Naive thymus-derived CD4-positive, alpha-beta T cell (primary cell): ENCODE measurements around the gene E2F6. TPM values are rescaled to one million over a fixed set of nuclear protein-coding genes. Genes with fewer than 3 reads are reported as not detected.
"Not testable (repeated sequence)": the region's sequence is repeated elsewhere in the genome, so short reads cannot be mapped to it uniquely, and the experiment has no call there.

Experiments used
- ATAC-seq: fragments of 150-1000 bp; cut with Tn5 transposase; 2 replicates; pipeline ENCODE4 v1.10.0; 2021; ENCODE audit warnings: mild to moderate bottlenecking, moderate library complexity
- CTCF ChIA-PET: fragments of 350-600 bp; sonication (Branson Sonifier 250); formaldehyde crosslinking; loops from one replicate; lab custom pipeline; 2021; ENCODE audit warnings: antibody characterized with exemption; lab: Charles Lee
- POLR2A ChIA-PET: fragments of 350-600 bp; sonication (Branson Sonifier 250); formaldehyde crosslinking; loops from one replicate; lab custom pipeline; 2021; ENCODE audit warnings: antibody characterized with exemption, inconsistent platforms; lab: Charles Lee
- DNase-seq, 9 donors: peaks; one replicate each; pipeline versions ENCODE4 v3.0.0 to v3.0.0-alpha.2; 2020 to 2022; ENCODE audit warnings: mixed read lengths in 1 of 9
- H3K27ac ChIP-seq: one replicate; pipeline ENCODE4 v1.7.0; 2013; ENCODE audit warnings: mild to moderate bottlenecking, low read depth, low read length, moderate library complexity
- H3K27me3 ChIP-seq, 2 donors: one replicate each; pipeline ENCODE4 v1.7.0; 2013; ENCODE audit warnings: low read length in 2 of 2, mild to moderate bottlenecking in 2 of 2, moderate library complexity in 2 of 2; ENCODE audit not compliant: control insufficient read depth in 2 of 2, insufficient read depth in 2 of 2
- H3K36me3 ChIP-seq, 3 experiments: 1 replicate in 2 of 3; 2 replicates in 1 of 3; pipeline ENCODE4 v1.7.0; 2013; ENCODE audit warnings: low read length in 3 of 3, mild to moderate bottlenecking in 3 of 3, moderate library complexity in 1 of 3; ENCODE audit not compliant: insufficient read depth in 3 of 3, control insufficient read depth in 2 of 3
- H3K4me1 ChIP-seq, 2 donors: one replicate each; pipeline ENCODE4 v1.7.0; 2013; ENCODE audit warnings: low read length in 2 of 2, mild to moderate bottlenecking in 2 of 2, moderate library complexity in 1 of 2; ENCODE audit not compliant: control insufficient read depth in 2 of 2, insufficient read depth in 2 of 2
- H3K4me3 ChIP-seq: 2 replicates; pipeline ENCODE4 v1.7.0; 2013; ENCODE audit warnings: mild to moderate bottlenecking, low read length
- H3K9me3 ChIP-seq, 3 experiments: 1 replicate in 2 of 3; 2 replicates in 1 of 3; pipeline ENCODE4 v1.7.0; 2013; ENCODE audit warnings: low read length in 3 of 3; ENCODE audit not compliant: control insufficient read depth in 2 of 3
- H3K27ac Mint-ChIP-seq, 9 donors: one replicate each; pipeline ENCODE4 v1.8.0; 2020 to 2022; ENCODE audit warnings: mixed read lengths in 9 of 9, mild to moderate bottlenecking in 8 of 9, moderate library complexity in 5 of 9, inconsistent platforms in 2 of 9
- H3K27me3 Mint-ChIP-seq, 5 donors: one replicate each; pipeline ENCODE4 v1.8.0; 2021 to 2022; ENCODE audit warnings: mixed read lengths in 5 of 5, mild to moderate bottlenecking in 1 of 5
- H3K36me3 Mint-ChIP-seq, 5 donors: one replicate each; pipeline ENCODE4 v1.8.0; 2020 to 2022; ENCODE audit warnings: mixed read lengths in 5 of 5, mild to moderate bottlenecking in 3 of 5, inconsistent platforms in 1 of 5
- H3K4me1 Mint-ChIP-seq, 7 donors: one replicate each; pipeline ENCODE4 v1.8.0; 2020 to 2022; ENCODE audit warnings: mixed read lengths in 7 of 7, mild to moderate bottlenecking in 3 of 7, inconsistent platforms in 1 of 7
- H3K4me3 Mint-ChIP-seq, 10 donors: one replicate each; pipeline ENCODE4 v1.8.0; 2020 to 2022; ENCODE audit warnings: mild to moderate bottlenecking in 10 of 10, mixed read lengths in 10 of 10, moderate library complexity in 6 of 10, inconsistent platforms in 2 of 10
- H3K9me3 Mint-ChIP-seq, 11 donors: one replicate each; pipeline ENCODE4 v1.8.0; 2020 to 2022; ENCODE audit warnings: mixed read lengths in 11 of 11, mild to moderate bottlenecking in 4 of 11, inconsistent platforms in 1 of 11, moderate library complexity in 1 of 11
- intact Hi-C, 2 donors: fragments of 100-400 bp; cut with micrococcal nuclease; formaldehyde crosslinking; loops; one replicate each; pipeline ENCODE4 v1.15.1; 2023
- polyA plus RNA-seq, 2 donors: library from polyadenylated mRNA; unstranded; fragments of 300-500 nt; fragmentation: Illumina TruSeq; gene quantifications; one replicate each; pipeline ENCODE4 v1.2.3, GENCODE V29; 2021
- total RNA-seq, 6 experiments: library from RNA in 5 of 6; stranded (reverse) in 5 of 6; gene quantifications; 1 replicate in 5 of 6; 2 replicates in 1 of 6; pipeline ENCODE4 v1.2.3 and lab custom pipeline; 2021 to 2026

Gene E2F6
- total and polyA plus RNA-seq, 7 experiments from 2014 or later: 3.1 to 11.6 (median 6.7) TPM

DNA sequence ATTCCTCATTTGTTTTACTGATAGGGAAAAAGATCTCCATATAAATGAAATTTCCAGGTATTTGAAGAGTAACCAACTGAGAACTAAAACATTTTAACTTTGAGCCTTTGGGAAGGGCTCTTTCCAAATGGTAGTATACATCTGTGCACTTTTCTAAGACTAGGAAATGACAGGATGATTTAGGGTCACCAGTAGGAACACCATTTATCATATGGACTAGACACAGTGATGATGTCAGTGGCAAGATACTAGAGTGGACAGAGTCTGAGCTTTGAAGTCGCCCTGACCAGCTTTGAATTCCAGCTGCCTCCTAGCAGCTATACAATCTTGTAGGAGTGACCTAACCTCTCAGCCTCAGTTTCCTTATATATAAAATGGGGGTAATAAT lies 56.4 kb downstream of the E2F6 start:
- H3K36me3 Mint-ChIP-seq: peaks cover 0 to 3% (median 0%) of the 10 kb centered on the region in 5 donors
- H3K27ac ChIP-seq: no peak overlapping the region
- ATAC-seq (no peak), DNase-seq (no peak)
- intact Hi-C loops: no loop called here
- no peaks in the 10 kb centered on the region for H3K27me3 ChIP-seq
- no peaks in the 10 kb centered on the region for H3K36me3 ChIP-seq
- H3K4me3 ChIP-seq: no peak overlapping the region
- POLR2A ChIA-PET: no interaction called here
- peaks cover 4 to 19% (median 15%) of the 10 kb centered on the region in 5 donors for H3K27me3 Mint-ChIP-seq
- no peak overlapping the region for H3K27ac Mint-ChIP-seq
- CTCF ChIA-PET: no interaction called here
- H3K4me1 ChIP-seq: no peaks in the 10 kb centered on the region
- H3K4me3 Mint-ChIP-seq: no peak overlapping the region
- peaks cover 0 to 2% (median 0%) of the 10 kb centered on the region in 11 donors for H3K9me3 Mint-ChIP-seq
- H3K4me1 Mint-ChIP-seq: no peaks in the 10 kb centered on the region
- H3K9me3 ChIP-seq: no peaks in the 10 kb centered on the region

DNA sequence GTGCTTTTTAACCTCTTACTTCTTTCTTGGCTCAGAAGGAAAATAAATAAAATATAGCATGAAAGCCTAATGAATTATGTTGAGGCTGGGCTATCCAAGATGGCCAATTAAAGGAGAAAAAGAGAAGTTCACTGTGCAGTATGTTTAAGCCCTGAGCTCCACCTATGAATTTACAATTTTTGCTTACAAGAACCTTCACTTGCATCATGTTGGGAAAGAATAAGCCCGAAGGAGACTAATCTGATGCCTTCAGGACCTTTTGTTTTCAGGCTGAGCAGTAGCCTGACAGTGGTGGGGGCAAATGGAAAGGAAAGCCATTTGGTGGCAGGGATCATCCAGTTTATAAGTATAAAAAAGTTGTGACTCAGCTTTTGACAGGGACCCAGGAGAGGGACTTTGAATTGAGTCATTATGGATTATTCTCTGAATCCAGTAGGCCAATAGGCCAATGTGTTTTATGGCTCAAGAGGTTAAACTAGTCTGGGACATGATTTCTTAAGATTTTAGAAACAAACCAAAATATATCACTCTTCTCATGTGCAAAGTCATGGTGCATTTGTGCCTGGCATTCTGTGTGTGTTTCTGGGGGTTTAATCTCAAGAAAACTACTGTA lies 56.9 kb downstream of the E2F6 start:
- H3K4me1 ChIP-seq: no peaks in the 10 kb centered on the region
- intact Hi-C loops: no loop called here
- H3K36me3 ChIP-seq: no peaks in the 10 kb centered on the region
- peaks cover 0 to 3% (median 0%) of the 10 kb centered on the region in 5 donors for H3K36me3 Mint-ChIP-seq
- no peaks in the 10 kb centered on the region for H3K9me3 Mint-ChIP-seq
- ChIA-PET POLR2A (no interaction called here), CTCF (no interaction called here)
- no peaks in the 10 kb centered on the region for H3K9me3 ChIP-seq
- ATAC-seq (no peak), DNase-seq (no peak)
- no peak overlapping the region for H3K27ac ChIP-seq
- H3K4me1 Mint-ChIP-seq: no peaks in the 10 kb centered on the region
- no peak overlapping the region for H3K4me3 ChIP-seq
- H3K27me3 ChIP-seq: no peaks in the 10 kb centered on the region
- H3K27me3 Mint-ChIP-seq: peaks cover 4 to 16% (median 15%) of the 10 kb centered on the region in 5 donors
- no peak overlapping the region for H3K4me3 Mint-ChIP-seq
- no peak overlapping the region for H3K27ac Mint-ChIP-seq

DNA sequence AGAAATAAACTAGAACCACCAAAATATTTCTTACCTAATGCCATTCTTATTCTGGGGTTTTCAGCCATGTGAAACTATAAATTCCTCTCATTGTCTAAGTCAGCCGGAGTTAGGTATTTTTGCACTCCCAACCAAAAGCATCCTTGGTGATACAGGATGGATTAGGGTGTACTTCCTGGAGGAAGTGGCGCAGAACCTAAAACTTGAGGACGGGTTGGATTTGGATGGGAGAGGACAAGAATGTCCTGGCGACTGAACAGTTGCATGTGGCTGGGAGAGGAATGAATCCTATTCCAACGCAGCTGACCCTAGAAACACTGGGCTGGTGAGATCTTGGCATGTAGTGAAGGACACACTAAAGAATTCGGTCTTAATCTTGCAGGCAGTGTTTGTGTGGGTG lies 58.5 kb downstream of the E2F6 start:
- Histone ChIP-seq H3K27ac (no peak overlapping the region), H3K4me1 (no peaks in the 10 kb centered on the region), H3K4me3 (no peak overlapping the region), H3K36me3 (no peaks in the 10 kb centered on the region), H3K9me3 (no peaks in the 10 kb centered on the region), H3K27me3 (no peaks in the 10 kb centered on the region)
- Mint-ChIP-seq H3K9me3 (no peaks in the 10 kb centered on the region), H3K27ac (no peak overlapping the region), H3K36me3 (no peaks in the 10 kb centered on the region), H3K4me1 (no peaks in the 10 kb centered on the region), H3K27me3 (peaks cover under 1 to 11% (median 7%) of the 10 kb centered on the region in 5 donors), H3K4me3 (no peak overlapping the region)
- ATAC-seq: no peak
- DNase-seq: no peak
- POLR2A ChIA-PET: no interaction called here
- CTCF ChIA-PET: no interaction called here
- intact Hi-C loops: no loop called here

DNA sequence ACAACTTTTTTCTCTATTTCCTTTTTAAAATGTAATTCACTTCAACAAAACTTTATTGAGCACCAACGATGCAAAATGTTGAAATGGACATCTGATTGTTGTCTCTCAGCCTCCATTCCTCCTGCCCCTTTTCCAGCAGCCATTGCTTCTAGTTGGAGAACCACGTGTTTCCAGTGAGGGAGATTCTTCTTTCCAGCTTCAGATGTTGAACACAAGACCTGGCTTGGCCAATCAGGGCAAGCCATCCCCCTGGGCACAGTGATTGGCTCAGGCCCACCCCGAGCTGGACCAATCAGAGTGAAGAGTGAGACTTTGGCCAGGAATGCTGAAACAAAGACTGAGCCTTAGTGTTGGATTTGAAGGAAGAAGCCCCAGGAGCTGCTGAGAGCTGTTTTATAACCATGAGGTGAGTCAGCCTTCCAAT lies 59.0 kb downstream of the E2F6 start:
- ATAC-seq (no peak), DNase-seq (no peak)
- no peaks in the 10 kb centered on the region for H3K4me1 Mint-ChIP-seq
- no peaks in the 10 kb centered on the region for H3K36me3 ChIP-seq
- peaks cover 0 to 10% (median 5%) of the 10 kb centered on the region in 5 donors for H3K27me3 Mint-ChIP-seq
- no peak overlapping the region for H3K27ac Mint-ChIP-seq
- H3K36me3 Mint-ChIP-seq: no peaks in the 10 kb centered on the region
- H3K9me3 ChIP-seq: no peaks in the 10 kb centered on the region
- ChIA-PET POLR2A (no interaction called here), CTCF (no interaction called here)
- intact Hi-C loops: no loop called here
- H3K9me3 Mint-ChIP-seq: no peaks in the 10 kb centered on the region
- no peak overlapping the region for H3K27ac ChIP-seq
- H3K27me3 ChIP-seq: no peaks in the 10 kb centered on the region
- no peak overlapping the region for H3K4me3 Mint-ChIP-seq
- no peak overlapping the region for H3K4me3 ChIP-seq
- H3K4me1 ChIP-seq: no peaks in the 10 kb centered on the region

DNA sequence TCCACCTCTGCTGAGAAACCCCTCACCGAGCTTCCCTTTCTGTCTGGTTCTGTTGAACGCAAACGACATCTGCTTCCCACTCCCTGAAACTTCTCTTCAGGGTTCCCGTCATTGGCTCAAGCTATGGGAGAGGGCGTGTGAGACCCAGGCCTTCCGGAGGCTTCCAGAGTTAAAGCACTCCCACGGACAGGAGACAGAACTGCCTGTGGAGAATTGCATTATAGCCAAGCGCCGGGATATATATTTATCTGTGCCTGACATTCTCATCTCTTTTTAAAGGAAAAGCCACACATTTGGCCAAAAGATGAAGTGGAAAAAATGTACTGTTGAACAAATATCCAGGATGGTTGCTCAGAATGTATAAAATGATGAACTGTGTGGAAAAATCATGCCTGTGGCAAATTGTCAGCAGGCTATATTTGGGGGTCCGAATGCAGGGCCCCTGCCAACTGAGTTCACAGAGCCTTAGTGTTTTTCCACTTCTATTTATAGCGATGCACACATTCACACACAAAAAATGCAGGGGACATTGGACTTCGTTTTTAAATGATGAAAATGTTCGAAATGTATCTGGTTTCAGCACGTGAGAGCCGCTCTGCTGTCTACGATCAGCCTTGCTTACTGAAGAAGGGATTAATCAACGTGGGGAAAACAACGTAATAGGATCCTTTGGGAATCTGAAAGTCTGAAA lies 59.5 kb downstream of the E2F6 start:
- POLR2A ChIA-PET: no interaction called here
- Mint-ChIP-seq H3K4me1 (no peaks in the 10 kb centered on the region), H3K4me3 (no peak overlapping the region), H3K27ac (no peak overlapping the region), H3K27me3 (peaks cover 0 to 7% (median 5%) of the 10 kb centered on the region in 5 donors), H3K9me3 (no peaks in the 10 kb centered on the region), H3K36me3 (no peaks in the 10 kb centered on the region)
- Histone ChIP-seq H3K9me3 (no peaks in the 10 kb centered on the region), H3K4me3 (no peak overlapping the region), H3K27me3 (no peaks in the 10 kb centered on the region), H3K4me1 (no peaks in the 10 kb centered on the region), H3K27ac (no peak overlapping the region), H3K36me3 (no peaks in the 10 kb centered on the region)
- intact Hi-C loops: no loop called here
- DNase-seq: no peak
- no peak for ATAC-seq
- CTCF ChIA-PET: no interaction called here

DNA sequence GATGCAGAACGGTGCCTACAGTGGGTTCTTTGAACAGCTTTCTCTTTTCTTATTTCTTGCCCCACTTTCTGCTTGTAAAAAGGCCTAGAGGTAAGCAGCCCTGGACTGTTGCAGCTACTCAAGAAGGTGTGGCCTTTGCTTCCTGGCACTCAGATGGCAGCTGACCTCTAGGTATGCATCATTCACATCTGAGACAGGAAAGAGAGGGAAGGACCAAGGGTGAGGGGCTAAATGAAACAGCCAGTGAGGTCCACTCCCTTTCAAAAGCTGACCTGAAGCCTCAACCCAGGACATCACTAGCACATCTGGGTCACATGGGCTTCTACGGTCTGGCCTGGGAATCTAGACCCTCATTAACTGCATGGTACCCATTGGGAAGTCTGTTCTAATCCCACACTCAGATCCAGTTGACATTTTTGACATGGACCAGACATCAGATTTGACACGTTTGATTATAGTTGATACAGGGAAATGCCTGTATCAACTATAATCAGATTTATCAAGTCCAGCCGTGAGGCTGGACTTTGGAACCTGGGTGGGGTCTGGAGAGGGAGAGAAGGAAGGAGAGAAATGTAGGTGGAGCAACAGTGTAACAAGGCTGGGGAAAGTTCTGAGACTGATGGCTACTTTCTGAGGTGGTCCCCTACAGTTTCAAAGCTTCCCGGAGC lies 60.2 kb downstream of the E2F6 start:
- Histone ChIP-seq H3K36me3 (no peaks in the 10 kb centered on the region), H3K27me3 (no peaks in the 10 kb centered on the region), H3K4me3 (no peak overlapping the region), H3K4me1 (no peaks in the 10 kb centered on the region), H3K27ac (no peak overlapping the region), H3K9me3 (no peaks in the 10 kb centered on the region)
- H3K4me1 Mint-ChIP-seq: no peaks in the 10 kb centered on the region
- H3K4me3 Mint-ChIP-seq: no peak overlapping the region
- no peaks in the 10 kb centered on the region for H3K36me3 Mint-ChIP-seq
- ChIA-PET POLR2A (no interaction called here), CTCF (no interaction called here)
- DNase-seq (no peak), ATAC-seq (no peak)
- intact Hi-C loops: no loop called here
- H3K27ac Mint-ChIP-seq: no peak overlapping the region
- H3K27me3 Mint-ChIP-seq: peaks cover 0 to 7% (median 5%) of the 10 kb centered on the region in 5 donors
- no peaks in the 10 kb centered on the region for H3K9me3 Mint-ChIP-seq

DNA sequence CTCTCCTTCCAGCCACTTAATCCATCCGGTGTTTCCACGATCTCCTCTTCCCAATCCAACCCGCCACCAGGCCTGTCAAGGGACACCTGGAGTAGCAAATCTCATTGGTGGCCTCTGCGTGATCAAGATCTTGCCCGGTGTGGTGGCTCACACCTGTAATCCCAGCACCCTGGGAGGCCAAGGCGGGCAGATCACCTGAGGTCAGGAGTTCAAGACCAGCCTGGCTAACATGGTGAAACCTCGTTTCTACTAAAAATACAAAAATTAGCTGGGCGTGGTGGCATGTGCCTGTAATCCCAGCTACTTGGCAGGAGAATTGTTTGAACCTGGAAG lies 60.9 kb downstream of the E2F6 start:
- H3K27me3 Mint-ChIP-seq, H3K4me1 Mint-ChIP-seq, H3K4me1 ChIP-seq, H3K27me3 ChIP-seq, H3K27ac Mint-ChIP-seq, ATAC-seq, H3K4me3 ChIP-seq, intact Hi-C loops, H3K9me3 ChIP-seq, H3K36me3 ChIP-seq, H3K4me3 Mint-ChIP-seq, H3K9me3 Mint-ChIP-seq, H3K27ac ChIP-seq, H3K36me3 Mint-ChIP-seq, POLR2A ChIA-PET, CTCF ChIA-PET, DNase-seq: not testable (repeated sequence)
